ENCODE data around the gene SCN4B.
"Not testable (repeated sequence)": the region's sequence is repeated elsewhere in the genome, so short reads cannot be mapped to it uniquely, and the experiment has no call there.

The SCN4B gene, protein sequence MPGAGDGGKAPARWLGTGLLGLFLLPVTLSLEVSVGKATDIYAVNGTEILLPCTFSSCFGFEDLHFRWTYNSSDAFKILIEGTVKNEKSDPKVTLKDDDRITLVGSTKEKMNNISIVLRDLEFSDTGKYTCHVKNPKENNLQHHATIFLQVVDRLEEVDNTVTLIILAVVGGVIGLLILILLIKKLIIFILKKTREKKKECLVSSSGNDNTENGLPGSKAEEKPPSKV

DNA sequence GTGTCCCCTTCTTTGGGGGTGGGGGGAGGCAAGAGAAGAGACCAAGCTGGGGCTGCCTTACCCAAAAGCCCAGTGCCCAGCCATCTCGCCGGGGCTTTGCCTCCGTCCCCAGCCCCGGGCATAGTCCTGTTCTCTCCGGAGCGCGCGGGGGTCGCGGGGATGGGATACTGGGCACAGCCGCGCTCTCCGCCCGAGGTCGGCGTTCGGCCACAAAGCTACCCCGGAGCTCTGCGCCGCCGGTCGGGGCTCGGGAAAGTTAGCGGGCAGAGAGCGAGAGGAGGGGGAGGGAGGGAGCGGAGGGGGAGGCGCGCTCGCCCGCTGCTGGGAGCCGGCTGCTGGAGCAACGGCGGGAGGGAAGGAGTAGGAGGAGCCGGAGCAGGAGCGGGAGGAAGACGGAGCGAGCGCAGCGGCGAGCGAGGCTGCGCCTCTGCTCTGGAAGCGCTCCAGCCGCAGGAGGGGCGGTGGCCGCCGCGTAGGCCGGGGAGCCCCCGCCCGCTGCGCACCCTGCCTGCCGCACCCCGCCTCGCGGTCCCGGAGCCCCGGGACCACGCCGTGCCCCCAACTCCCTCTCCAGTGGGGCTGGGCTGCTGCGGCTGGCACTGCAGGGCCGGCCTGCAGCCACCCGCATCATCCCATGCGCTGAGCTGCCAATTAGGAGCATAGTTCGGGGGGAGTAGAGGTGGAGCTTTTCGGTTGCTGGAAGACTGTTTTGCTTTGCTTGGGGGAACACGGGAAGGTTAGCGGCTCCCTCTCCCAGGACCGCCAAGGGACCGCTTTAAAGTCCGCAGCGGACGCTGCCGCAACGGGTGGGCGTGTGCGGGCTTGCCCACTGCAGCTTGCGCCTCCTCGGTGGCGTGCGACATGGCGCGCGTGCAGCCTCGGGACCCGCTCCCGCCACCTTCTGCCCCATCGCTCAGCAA lies at the start of gene SCN4B:
TSS of gene SCN4B (minus strand) at position 272 of the 920 bp plus-strand sequence. CDS start at position 122, 150 bp downstream.
- no peak for DNase-seq

DNA sequence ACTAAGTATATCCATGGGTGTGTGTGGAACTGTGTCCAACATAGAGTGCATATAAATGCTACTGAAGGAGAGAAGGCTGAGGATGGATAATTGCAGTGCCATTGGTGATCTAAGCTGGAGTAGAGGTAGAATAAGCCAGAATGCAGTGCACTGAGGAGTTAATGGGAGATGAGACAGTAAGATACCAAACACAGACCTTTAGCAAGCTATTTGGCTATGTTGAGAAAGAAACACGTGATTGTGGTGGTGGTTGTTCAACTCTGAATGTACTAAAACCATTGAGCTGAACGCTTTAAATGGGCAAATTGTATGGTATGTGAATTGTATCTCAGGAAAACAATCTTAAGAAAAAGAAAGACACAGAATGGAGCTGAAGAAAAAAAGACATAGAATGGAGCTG lies 49.3 kb upstream of the SCN4B start:
- DNase-seq = no peak

DNA sequence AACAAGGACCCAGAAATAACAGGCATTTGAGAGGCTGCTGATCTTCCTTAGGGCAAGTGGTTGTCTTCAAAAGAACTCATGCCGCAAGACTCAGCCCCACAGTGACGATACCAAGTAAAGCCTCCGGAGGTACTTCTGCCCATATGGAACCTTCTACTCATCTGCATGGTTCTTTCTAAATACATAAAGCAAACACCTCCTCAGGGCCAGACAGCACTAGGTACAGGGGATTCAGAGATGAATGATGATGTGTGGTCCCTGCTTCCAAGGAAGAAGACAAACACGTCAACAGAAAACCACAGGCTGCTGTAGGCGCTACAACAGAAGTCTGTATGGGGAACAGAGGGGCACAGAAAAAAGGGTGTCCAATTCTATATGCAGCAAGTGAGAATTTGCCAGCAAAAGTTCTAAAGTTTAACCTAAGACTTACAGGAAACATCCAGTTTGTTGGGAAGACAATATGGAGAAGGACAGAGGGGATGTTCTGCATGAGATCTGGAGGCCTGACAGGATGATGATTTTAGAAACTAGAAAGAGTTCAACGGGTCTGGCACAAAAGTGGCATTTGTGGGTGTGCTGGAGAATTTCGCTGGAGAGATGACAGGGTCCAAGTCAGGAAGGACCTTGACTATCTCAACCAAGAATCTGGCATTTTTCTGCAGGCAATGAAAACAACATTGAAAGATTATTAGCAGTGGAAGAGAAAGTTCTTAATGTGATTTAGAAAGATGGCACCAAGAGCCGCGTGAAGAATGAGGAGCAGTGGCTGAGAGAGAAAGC lies 48.5 kb upstream of the SCN4B start:
- no peak for DNase-seq

DNA sequence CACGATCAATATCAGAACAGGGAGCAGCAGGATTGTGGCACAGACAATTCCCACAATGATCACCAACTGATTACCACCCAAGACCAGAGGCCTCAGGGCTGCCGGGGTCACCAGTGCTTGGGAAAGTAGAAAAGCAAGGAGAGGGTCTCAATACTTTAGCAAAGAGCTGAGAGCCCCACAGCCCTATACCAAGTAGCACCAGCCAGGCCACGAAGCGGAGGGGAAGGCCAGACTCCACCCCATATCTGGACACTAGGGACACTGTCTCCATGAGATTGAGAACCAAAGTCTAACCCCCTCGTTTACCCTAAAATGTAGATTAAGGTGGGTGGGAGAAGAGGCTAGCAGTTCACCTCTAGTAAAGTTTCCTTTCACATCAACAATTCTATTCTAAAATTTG lies 47.9 kb upstream of the SCN4B start:
- DNase-seq = no peak

DNA sequence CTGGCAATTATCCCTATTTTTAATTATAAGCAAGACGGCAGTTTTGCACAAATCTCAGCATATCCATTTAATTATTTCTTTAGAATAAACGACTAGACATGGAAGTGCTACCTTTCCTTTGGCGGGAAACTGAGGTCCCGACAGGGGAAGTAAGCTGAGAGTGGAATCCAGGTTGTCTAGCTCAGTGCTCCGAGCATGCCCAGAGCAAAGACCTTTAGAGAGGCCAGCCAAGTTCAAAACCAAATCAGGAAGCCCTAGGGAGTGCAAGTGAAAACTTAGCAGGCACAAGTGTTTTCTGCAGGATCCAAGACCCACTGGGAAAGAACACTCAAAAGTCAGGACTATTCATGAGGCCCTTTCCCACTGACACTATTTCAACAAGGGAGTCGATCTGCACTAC lies 46.5 kb upstream of the SCN4B start:
- no peak for DNase-seq

DNA sequence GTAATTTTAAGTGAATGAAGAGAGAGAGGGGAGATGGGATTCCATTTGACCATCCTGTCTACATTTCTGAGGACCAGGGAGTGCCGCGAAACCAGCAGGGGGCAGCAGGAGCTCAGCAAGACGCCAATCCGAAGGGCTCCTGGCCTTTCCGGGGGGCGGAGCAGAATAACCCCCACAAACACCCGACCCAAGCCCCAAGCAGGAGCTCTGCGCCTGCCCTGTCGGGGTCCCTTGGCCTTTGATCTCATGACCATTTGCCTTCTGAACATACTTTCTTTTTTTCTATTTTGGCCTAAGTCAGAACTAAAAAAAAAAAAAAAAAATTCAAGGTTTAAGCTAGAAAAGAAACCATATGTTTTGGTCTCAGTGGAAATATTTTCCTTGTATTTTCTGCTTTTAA lies 45.7 kb upstream of the SCN4B start:
- peak; percentile 41 for DNase-seq

DNA sequence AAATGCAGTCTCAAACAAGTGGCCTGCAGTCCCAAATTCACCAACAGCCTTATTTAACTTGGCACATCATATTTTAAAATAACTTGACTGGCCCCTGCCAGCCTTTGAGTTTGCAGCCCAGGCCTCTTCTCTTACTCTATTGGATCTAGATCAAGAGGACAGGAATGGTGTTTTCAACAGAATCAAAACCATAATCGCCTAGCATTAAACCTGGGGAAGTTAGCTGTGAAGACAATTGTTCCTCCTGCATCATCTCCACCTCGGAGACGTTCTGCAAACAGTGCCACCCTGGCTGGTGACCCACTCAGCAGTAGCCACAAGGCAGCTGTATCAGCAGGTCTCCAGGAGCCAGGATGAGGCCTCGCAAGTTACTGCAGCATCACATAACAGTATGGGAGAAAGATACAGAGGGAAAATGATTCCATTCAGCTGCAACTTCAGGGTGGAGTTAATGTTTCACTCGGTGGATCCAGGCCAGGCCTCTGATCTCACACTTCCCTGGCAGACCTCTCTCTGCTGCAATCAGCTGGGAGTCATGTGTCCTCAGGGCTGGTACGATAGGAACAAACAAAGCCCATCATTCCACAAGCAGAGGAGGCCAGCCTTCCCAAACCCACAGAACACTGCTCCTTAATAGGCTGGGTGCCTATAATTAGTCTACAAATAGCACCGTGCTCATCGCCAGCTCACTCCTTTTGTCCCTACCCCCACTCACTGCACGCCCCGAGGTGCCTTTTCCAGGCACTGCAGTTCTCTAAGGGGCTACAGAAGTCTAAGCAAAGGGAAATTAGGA lies 42.4 kb upstream of the SCN4B start:
- DNase-seq = no peak

DNA sequence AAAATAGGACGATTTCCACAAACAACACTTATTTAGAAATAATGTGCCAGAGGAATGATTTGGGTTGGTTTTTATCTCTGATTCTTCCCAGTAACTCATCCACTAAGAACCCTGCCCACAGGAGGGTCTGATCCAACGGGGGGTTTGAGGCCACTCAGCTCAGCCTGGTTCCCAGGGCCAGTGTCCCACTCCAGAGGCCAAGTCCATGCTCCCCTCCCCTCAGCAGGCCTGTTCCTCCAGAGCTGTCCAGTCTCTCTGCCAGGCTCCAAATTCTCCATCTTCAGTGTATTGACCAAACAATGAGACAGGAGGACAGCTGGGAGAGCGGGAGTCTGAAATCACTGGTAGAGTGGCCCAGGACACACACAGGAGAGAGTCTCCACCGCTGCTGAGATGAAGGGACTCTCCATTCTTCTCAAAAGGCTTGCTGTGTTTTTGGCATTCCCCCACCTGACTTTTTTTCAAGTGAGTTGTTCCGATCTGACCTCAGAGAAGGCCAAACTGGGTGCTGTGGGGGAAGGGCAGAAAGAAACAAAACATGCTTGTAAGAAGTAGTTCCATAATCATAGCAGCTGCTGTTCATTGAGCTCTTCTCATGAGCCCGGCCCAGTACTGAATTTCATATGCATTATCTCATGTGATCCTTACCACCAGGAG lies 41.4 kb upstream of the SCN4B start:
- no peak for DNase-seq

DNA sequence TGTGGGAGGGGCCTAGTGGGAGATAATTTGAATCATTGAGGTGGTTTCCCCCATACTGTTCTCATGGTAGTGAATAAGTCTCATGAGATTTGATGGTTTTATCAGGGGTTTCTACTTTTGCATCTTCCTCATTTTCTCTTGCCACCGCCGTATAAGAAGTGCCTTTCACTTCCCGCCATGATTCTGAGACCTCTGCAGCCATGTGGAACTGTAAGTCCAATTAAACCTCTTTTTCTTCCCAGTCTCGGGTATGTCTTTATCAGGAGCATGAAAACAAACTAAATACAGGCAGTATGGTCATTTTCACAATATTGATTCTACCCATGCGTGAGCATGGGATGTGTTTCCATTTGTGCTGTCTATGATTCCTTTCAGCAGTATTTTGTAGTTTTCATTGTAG lies 40.2 kb upstream of the SCN4B start:
- DNase-seq = not testable (repeated sequence)

DNA sequence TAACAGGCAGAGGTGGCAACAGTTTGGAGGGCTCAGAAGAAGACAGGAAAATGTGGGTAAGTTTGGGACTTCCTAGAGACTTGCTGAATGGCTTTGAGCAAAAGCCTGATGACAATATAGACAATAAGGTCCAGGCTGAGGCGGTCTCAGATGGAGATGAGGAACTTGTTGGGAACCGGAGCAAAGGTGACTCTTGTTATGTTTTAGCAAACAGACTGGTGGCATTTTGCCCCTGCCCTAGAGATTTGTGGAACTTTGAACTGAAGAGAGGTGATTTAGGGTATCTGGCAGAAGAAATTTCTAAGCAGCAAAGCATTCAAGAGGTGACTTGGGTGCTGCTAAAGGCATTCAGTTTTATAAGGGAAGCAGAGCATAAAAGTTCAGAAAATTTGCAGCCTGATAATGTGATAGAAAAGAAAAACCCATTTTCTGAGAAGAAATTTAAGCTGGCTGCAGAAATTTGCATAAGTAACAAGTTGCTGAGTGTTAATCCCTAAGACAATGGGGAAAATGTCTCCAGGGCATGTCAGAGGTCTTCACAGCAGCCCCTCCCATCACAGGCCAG lies 38.4 kb upstream of the SCN4B start:
- not testable (repeated sequence) for DNase-seq

DNA sequence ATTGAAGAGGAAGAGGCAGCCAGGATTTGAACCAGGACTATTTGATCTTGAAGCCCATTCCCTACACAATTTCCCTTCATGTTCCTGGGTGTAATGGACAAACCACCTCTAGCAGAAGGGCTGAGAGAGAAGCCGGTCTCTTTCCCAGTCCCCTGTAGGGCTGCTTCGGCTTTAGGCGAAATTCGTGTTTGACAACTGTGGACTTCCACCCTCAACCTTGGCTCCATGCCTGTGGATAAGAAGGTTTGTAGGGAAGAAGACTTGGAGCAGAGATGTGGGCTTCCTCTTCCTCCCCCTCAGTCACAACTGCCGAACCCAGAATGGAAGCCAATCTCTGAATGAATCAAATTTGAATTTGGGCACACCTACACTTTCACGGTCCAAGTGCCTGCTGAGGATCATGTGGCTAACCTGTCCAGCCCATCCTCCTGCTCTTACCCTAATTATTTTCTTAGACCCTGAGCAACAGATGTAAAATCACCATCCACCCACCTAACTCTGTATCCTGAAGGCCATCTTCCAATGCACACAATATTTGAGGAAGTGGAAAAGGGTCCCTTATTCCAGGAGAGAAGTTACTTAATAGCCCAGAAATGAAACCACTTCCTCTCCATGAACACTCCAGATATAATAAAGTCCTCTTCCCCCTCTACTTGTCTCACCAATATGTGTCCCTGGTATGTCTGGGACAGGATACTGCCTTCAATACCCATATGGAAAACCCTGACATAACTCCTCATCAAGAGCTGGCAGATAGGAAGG lies 33.9 kb upstream of the SCN4B start:
- no peak for DNase-seq

DNA sequence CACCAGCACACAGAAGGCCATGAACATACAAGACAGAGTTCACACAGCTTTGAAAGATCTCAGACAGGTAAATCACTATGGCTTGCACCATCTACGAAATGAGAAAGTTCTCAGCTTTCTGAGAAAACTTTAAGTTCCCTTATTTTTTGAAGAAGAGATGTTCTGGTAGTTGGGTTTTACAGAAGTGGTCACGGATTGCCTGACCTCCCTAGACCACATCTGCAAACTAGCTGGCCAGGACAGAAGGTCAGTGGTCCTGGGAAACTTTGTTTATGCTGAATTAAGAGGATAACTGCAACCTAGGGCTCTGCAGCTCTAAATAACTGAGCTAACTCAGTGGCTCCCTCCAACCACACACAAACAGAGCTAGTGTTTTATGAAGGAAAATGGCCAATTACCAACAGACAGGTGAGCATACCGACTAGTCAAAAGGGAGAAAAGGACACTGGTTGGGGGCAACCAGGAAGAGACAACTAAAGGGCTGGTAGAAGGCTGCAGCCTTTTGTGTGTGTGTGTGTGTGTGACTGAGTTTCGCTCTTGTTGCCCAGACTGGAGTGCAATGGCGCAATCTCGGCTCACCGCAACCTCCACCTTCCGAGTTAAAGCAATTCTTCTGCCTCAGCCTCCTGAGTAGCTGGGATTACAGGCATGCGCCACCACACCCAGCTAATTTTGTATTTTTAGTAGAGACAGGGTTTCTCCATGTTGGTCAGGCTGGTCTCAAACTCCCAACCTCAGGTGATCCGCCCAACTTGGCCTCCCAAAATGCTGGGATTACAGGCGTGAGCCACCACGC lies 32.4 kb upstream of the SCN4B start:
- no peak for DNase-seq

DNA sequence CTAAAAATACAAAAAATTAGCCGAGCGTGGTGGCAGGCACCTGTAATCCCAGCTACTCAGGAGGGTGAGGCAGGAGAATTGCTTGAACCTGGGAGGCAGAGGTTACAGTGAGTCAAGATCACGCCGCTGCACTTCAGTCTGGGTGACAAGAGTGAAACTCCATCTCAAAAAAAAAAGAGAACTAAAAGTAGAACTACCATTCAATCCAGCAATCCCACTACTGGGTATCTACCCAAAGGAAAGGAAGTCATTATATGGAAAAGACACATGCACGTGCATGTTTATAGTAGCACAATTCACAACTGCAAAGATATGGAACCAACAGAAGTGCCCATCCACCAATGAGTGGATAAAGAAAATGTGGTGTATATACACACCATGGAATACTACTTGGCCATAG lies 31.1 kb upstream of the SCN4B start:
- not testable (repeated sequence) for DNase-seq

DNA sequence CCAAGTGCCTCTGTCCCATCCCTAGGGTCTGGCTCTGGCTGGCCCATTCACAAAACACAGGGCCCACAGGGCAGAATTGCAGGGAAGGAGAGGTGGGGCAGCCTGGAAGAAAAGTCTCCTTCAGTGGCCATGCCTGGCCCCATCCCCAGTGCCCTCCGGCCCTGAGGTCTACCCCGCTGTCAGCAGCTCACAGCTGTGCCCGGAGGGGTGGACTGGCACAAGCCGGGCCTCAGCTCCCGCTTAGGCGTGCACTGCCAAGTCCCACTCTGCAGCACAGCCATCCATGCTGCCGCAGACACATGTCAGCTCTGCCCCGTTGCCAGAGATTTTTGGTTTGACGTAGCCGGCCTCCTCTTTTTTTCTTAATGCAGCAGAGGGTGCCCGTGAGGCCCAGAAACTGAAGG lies 27.7 kb upstream of the SCN4B start:
- no peak for DNase-seq

DNA sequence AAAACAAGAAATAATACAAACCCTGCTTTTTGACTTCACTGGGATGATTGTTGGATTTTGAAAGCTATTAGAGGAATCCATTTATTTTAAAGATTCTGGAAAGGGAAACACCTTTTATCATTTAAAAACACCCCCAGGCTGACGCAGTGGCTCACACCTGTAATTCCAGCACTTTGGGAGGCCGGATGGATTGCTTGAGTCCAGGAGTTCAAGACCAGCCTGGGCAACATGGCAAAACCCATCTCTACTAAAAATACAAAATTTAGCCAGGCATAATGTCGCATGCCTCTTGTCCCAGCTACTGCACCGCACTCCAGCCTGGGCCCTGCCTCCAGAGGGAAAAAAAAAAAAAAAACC lies 24.1 kb upstream of the SCN4B start:
- DNase-seq = no peak

DNA sequence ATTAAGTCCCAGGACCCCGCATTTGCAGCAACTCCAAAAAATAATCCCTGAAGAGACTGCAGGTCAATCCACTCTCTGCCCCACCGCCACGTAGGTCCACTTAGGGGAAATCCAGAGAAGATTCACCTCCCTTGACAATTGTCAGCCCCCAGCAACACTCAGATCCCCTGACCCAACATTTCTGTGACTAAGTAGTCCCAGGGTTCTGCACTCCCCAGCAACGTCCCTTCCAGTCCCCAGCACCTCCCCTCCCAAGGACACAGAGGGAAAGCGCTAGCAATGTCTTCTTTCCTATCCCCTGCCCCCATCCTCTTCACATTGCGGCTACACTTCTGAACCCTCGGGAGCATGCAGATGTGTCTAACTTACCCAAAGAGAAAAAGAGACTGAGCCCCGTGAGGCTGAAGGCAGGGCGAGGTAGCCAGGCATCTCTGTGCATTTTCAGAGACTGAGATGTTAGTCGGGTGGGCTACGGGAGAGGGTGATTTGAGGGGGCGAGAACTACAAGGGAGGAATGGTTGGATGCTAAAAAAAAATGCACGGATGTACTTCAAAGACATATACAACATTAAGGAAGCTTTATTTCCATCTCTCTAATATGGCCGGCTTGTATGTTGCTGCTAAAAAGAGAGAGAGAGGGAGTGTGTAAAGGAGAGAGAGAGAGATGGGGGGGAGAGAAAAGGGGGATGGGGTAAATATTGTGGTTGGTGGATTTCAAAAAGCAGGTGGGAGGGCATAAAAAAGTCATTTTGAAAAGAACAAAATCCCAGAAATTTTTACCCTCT lies 23.6 kb upstream of the SCN4B start, which contains the start of gene SCN2B:
TSS of gene SCN2B (minus strand) at position 647 of the 785 bp plus-strand sequence. CDS start at position 439, 208 bp downstream.
- DNase-seq = no peak

DNA sequence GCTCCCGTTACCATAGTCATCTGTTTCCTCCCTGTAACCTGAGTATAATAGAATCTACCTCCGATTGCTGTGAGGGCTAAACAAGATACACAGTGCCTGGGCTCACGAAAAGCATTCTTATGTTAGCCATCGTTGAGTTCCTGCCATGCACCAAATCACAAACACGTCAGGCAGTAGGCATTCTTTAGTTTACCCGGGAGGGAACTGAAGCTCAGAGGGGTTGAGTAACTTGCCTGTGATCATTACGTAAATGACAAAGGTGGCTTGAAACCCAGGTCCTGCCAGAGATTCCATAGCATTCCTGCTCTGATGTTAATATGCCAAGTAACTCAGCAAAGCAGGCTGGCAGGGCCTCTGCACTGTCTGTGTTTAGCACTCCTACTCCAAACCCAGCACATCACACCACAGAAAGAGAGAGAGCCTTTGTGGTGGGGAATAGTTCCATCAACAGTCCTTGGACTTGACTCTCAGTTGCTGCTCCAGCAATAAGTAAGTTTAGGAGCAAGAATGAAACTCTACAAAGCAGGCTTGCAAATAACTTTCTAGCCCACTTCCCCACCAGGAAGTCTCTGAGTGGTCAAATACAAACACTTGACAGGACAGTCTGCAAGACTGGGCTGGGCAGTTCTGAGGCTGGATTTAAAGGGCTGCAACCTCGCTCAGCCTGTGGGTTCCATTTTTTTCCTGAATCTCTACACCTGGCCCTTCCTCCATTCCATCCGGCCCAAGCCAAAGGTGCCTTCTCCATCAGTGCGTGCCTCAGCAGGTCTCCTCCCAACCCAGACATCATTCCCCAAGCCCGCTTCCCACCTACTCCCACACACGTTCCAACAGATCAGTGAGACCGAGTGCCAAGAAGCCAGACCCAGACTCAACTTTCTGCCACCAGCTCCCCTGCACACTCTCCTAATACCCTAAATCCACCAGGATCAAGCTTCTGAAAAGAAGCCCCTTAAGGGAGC lies 22.7 kb upstream of the SCN4B start:
- no peak for DNase-seq

DNA sequence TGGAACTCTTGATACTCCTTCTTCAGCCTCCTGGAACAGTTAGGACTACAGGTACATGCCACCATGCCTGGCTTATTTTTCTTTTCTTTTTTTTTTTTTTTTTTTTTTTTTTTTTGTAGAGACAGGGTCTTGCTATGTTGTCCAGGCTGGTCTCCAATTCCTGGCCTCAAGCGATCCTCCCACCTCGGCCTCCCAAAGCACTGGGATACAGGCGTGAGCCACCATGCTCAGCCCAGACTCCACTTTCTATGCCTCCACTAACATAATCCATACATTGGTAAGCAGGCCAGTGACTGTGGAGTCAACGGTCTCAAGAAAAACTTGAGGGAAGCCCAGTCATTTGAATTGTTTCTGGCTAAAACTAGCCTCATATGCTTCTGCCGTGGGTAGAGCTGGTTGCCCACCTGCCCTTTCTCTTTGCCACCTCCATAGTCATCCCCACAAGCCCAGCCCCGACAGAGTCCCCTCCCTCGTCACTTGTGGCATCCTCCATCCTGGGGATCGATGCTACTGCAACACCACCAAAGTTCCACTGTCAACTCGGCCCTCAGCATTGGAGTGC lies 21.5 kb upstream of the SCN4B start:
- no peak for DNase-seq

Measured in NCI-H1092 (cell line).